Subcutaneous abdominal adipose tissue (tissue), 5 donors: Measurements from ENCODE around the gene MAPK11.

Source experiments
- H3K27ac ChIP-seq: one replicate; pipeline ENCODE4 v1.7.0; 2013; ENCODE audit warnings: low read depth, mild to moderate bottlenecking, inconsistent platforms, low read length, moderate library complexity
- H3K27me3 ChIP-seq, 5 donors: one replicate each; pipeline ENCODE4 v1.7.0; 2013; ENCODE audit warnings: low read length in 5 of 5, inconsistent platforms in 1 of 5; ENCODE audit not compliant: control insufficient read depth in 5 of 5, insufficient read depth in 4 of 5
- H3K36me3 ChIP-seq, 5 donors: one replicate each; pipeline ENCODE4 v1.7.0; 2013; ENCODE audit warnings: low read length in 5 of 5; ENCODE audit not compliant: control insufficient read depth in 5 of 5, insufficient read depth in 5 of 5
- H3K4me1 ChIP-seq, 5 donors: one replicate each; pipeline ENCODE4 v1.7.0; 2013; ENCODE audit warnings: low read length in 5 of 5, mild to moderate bottlenecking in 3 of 5, moderate library complexity in 1 of 5; ENCODE audit not compliant: control insufficient read depth in 5 of 5, insufficient read depth in 5 of 5
- H3K4me3 ChIP-seq, 5 donors: one replicate each; pipeline ENCODE4 v1.7.0; 2013; ENCODE audit warnings: low read length in 5 of 5, low read depth in 1 of 5
- H3K9ac ChIP-seq, 5 donors: one replicate each; pipeline ENCODE4 v1.7.0; 2013; ENCODE audit warnings: low read length in 5 of 5, mild to moderate bottlenecking in 4 of 5, moderate library complexity in 3 of 5
- H3K9me3 ChIP-seq, 5 donors: one replicate each; pipeline ENCODE4 v1.7.0; 2013; ENCODE audit warnings: low read length in 5 of 5; ENCODE audit not compliant: control insufficient read depth in 5 of 5
- donor health status: healthy.
- donor health status: healthy.
- donor health status: healthy.
- donor health status: healthy.
- donor health status: healthy.

The MAPK11 gene

DNA sequence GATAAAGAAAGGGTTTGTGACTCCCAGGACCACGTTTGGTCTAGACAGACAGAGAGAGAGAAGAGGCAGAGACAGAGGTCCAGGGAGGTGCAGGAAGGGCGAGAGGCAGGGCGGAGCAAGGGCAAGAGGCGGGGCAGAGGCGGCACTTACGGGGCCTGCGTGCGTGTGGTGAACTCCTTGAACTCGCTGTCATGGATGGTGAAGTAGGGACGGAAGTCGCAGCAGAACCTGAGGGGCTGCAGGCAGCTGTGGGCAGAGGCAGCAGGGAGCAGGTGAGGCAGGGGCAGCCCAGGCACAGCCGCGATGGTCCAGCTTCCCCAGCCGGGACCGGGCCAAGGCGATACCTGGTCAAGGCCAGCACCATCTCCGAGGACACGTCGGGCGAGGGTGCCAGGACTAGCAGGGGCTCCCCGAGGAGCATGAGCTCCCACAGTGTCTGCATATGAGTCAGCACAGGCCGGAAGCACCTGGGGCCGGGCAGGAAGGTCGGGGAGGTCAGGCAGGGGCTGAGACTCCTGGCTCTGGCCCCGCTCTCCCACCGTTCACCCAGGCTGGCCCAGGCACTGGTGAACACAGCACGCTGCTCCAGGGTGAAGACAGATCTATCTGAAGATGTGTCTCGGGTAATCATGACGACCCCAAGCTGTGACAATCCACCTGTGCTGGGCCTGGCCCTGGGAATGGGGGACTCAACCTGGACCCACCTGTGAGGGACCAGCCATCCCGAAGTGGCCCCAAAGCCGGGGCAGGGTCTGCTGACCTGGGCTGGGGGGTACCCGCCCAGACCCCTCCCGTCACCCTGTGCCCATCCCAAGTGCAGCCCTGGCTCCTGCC is 44.5 kb upstream of the MAPK11 start:
- Histone ChIP-seq H3K4me1 (peaks cover 0 to 21% (median 20%) of the 10 kb centered on the region in 5 donors), H3K27ac (no peak overlapping the region), H3K4me3 (peak overlapping the region in 2 of 5 donors; percentile 42 to 58), H3K9me3 (no peaks in the 10 kb centered on the region), H3K36me3 (peaks cover 0 to 8% (median 0%) of the 10 kb centered on the region in 5 donors), H3K27me3 (no peaks in the 10 kb centered on the region), H3K9ac (peak overlapping the region in 1 of 5 donors; percentile 30)

GRCh38 chr22:50314081-50314454 is 43.9 kb upstream of the MAPK11 start:
- peak overlapping the region in 2 of 5 donors; percentile 42 to 58 for H3K4me3 ChIP-seq
- H3K4me1 ChIP-seq = peaks cover 0 to 27% (median 26%) of the 10 kb centered on the region in 5 donors

DNA sequence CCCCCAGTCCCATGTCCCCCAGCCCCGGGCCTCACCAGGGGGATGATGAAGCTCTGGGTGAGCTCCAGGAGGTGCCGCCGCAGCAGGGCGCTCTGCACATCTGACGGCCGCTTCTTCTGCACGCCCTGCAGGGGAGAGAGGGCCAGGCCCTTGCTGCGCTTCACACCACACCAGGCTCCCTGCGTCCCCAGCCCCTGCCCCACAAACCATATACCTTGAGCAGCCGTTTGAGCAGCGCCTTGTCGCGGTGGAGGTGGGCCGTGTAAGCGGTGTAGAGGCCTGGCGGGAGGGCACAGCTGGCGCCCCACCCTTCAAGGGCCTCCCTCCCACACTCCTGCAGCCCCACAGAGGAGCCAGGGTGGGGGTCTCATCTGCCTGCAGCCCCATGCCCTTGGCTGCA is 43.4 kb upstream of the MAPK11 start:
- no peak overlapping the region for H3K27ac ChIP-seq
- H3K9ac ChIP-seq = no peak overlapping the region
- H3K27me3 ChIP-seq = no peaks in the 10 kb centered on the region
- peaks cover 0 to 8% (median 0%) of the 10 kb centered on the region in 5 donors for H3K36me3 ChIP-seq
- peaks cover 0 to 31% (median 30%) of the 10 kb centered on the region in 5 donors for H3K4me1 ChIP-seq
- H3K4me3 ChIP-seq = no peak overlapping the region
- no peaks in the 10 kb centered on the region for H3K9me3 ChIP-seq

More at GRCh38 chr22:50314081-50314454, 43.9 kb upstream of the MAPK11 start:
- Histone ChIP-seq H3K36me3 (peaks cover 0 to 8% (median 0%) of the 10 kb centered on the region in 5 donors), H3K9ac (no peak overlapping the region), H3K9me3 (no peaks in the 10 kb centered on the region), H3K27ac (no peak overlapping the region), H3K27me3 (no peaks in the 10 kb centered on the region)

- peaks cover 0 to 8% (median 0%) of the 10 kb centered on the region in 5 donors for H3K36me3 ChIP-seq
Measured at GRCh38 chr22:50313021-50313420, 42.8 kb upstream of the MAPK11 start.

DNA sequence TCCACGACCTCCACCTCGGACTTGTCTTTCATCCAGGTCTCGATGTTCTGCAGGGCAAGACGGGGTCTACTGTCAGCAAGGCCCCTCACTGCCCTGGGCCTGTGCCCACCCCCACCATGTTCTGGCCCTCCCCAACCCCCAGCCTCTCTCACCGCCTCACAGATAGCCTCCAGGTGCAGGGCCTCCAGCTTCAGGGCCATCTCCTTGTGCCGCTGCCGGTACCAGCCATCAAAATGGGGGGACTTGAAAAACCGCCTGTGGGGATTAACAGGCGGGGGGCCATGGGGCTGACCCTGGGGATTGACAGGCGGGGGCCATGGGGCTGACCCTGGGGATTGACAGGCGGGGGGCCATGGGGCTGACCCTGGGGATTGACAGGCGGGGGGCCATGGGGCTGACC is 42.2 kb upstream of the MAPK11 start:
- Histone ChIP-seq H3K9me3 (no peaks in the 10 kb centered on the region), H3K36me3 (peaks cover 0 to 8% (median 0%) of the 10 kb centered on the region in 5 donors), H3K27me3 (no peaks in the 10 kb centered on the region), H3K9ac (no peak overlapping the region), H3K27ac (no peak overlapping the region), H3K4me1 (peaks cover 2 to 40% (median 39%) of the 10 kb centered on the region in 5 donors), H3K4me3 (no peak overlapping the region)

More at GRCh38 chr22:50313021-50313420, 42.8 kb upstream of the MAPK11 start:
- H3K4me1 ChIP-seq = peaks cover under 1 to 37% (median 36%) of the 10 kb centered on the region in 5 donors
- no peaks in the 10 kb centered on the region for H3K9me3 ChIP-seq
- no peaks in the 10 kb centered on the region for H3K27me3 ChIP-seq
- H3K4me3 ChIP-seq = no peak overlapping the region
- H3K27ac ChIP-seq = no peak overlapping the region
- H3K9ac ChIP-seq = no peak overlapping the region

DNA sequence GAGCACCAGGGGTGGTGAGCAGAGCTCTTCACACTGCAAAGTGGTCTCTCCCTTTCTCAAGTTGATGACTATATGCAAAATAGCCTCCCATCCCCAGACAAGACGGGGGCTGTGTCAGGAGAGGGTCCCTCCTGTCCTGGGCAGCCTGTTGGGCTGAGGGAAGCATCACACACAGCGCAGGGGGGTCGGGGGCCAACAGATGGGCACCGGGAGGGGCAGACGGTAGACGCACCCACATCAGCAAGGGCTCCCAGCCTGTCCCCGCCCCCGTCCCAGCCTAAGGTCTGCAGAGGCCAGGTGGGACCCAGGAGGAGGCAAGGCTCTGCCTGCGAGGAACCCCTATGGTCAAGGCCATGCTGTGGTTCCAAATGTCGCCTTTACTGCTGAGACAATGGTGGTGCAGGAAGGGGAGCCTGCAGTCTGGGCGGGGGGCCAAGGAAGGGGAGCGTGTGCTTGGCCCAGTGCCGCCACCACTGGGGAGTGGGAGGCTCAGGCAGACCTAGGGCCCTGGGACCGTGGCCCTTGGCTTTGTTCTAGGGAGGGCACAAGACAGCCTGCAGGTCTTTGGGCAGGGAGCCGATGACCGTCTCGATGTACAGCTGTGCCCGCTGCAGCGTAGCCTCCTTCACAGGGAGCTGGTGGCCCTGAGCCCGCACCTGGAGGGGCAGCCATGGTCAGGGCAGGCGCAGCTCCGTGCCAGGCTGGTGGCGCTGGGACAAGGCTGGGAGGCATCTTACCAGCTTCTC is 41.6 kb upstream of the MAPK11 start:
- Histone ChIP-seq H3K4me1 (peaks cover 2 to 43% (median 40%) of the 10 kb centered on the region in 5 donors), H3K27ac (no peak overlapping the region), H3K9ac (no peak overlapping the region), H3K4me3 (no peak overlapping the region), H3K9me3 (no peaks in the 10 kb centered on the region), H3K27me3 (no peaks in the 10 kb centered on the region), H3K36me3 (peaks cover 0 to 8% (median 0%) of the 10 kb centered on the region in 5 donors)

DNA sequence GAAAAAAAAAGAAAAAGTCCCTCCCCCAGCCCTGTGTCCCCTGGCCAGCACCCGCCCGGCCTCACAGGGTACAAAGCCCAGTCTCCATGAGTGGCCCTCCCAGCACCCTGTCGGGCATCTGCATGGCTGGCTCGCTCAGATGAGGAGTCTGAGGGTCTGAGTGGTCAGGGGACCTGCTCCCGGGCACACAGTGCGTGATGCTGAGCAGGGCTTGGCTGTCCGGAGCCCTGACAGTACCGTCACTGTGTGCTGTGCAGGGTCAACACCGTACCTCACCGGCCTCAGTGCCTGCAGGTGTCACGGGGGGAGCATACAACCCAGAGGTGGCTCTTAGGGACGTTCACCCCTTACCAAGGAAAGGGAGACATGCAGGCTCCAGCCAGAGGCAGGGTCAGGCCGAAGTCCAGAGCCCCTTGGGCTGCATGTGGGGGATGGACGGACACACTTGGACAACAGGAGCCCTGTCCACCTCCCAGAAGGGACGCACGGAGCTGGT is 40.8 kb upstream of the MAPK11 start:
- no peaks in the 10 kb centered on the region for H3K9me3 ChIP-seq
- no peak overlapping the region for H3K27ac ChIP-seq
- peaks cover 5 to 51% (median 44%) of the 10 kb centered on the region in 5 donors for H3K4me1 ChIP-seq
- no peak overlapping the region for H3K9ac ChIP-seq
- no peak overlapping the region for H3K4me3 ChIP-seq
- H3K27me3 ChIP-seq = no peaks in the 10 kb centered on the region
- peaks cover 0 to 8% (median 0%) of the 10 kb centered on the region in 5 donors for H3K36me3 ChIP-seq

DNA sequence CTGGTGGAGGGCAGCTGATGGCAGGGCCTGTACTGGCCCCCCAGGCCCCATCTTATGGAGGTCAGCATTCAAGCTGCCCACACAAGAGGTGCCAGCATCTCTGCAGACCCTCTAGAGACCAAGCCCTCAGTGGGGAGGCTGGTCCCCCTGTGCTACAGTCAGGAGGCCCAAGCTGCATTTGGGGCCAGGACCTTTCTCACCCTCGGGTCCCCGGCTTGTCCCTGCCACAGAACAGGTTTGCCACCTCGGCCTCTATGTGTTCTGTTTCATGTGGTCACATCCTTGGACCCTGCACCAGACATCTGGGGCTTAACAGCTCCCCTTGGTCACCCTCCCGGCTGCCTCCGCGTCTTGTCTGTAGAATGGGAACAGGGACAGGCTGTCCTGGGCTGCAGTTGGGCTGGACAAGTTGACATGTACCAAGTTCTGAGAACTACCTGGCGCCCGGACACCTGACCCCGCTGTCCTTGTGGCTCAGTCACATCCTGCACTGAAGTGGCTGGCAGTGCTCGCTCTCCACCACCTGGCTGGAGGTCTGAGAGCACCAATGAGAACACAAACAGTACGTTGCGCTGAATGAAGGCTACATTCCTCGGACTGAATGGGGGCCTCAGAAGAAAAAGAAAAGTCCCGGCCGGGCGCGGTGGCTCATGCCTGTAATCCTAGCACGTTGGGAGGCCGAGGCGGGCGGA is 40.0 kb upstream of the MAPK11 start:
- Histone ChIP-seq H3K4me3 (no peak overlapping the region), H3K4me1 (peaks cover 7 to 58% (median 50%) of the 10 kb centered on the region in 5 donors), H3K27me3 (no peaks in the 10 kb centered on the region), H3K27ac (no peak overlapping the region), H3K9me3 (no peaks in the 10 kb centered on the region), H3K9ac (no peak overlapping the region), H3K36me3 (peaks cover 0 to 8% (median 0%) of the 10 kb centered on the region in 5 donors)

- H3K4me3 ChIP-seq = no peak overlapping the region
- no peaks in the 10 kb centered on the region for H3K27me3 ChIP-seq
- H3K27ac ChIP-seq = no peak overlapping the region
- H3K9me3 ChIP-seq = no peaks in the 10 kb centered on the region
- peaks cover 0 to 8% (median 0%) of the 10 kb centered on the region in 5 donors for H3K36me3 ChIP-seq
- peak overlapping the region in 1 of 5 donors; percentile 59 for H3K9ac ChIP-seq
- H3K4me1 ChIP-seq = peaks cover 7 to 58% (median 50%) of the 10 kb centered on the region in 5 donors
Measured at GRCh38 chr22:50309601-50309991, 39.4 kb upstream of the MAPK11 start.
